ENCODE results near the gene KAT8. TPM values are rescaled to one million over a fixed set of nuclear protein-coding genes. Genes with fewer than 3 reads are reported as not detected.

Gene KAT8
- total and polyA plus RNA-seq, 9 of the 15 experiments (the other 6 are each of a cell fraction or from before 2014, with no cell fraction given), result 10.0 to 98.5 (median 76.4) TPM

GRCh38 chr16:31105677-31106213 is 11.7 kb upstream of the KAT8 start (continued):
- peak; percentile 50 for TF ChIP-seq REST (IDR thresholded peaks at IDR 0.05; ENCODE audit: borderline replicate concordance)
- TF ChIP-seq REST (CRISPR knock-in tag; IDR thresholded peaks at IDR 0.05; ENCODE audit: low read depth), result peak; percentile 47; the same call in 1 of the 2 replicates
- TF ChIP-seq NCOA4 (IDR thresholded peaks at IDR 0.05; ENCODE audit: partially characterized antibody), result no peak
- TF ChIP-seq NR3C1 (CRISPR knock-in tag; IDR thresholded peaks at IDR 0.05), result no peak
- TF ChIP-seq NEUROD1 (IDR thresholded peaks at IDR 0.05; ENCODE audit: borderline replicate concordance, low read depth, low read length, partially characterized antibody), result peak; percentile 79
- no peak for TF ChIP-seq STAT6 (CRISPR knock-in tag; IDR thresholded peaks at IDR 0.05)
- no peak for TF ChIP-seq ZNF3 (CRISPR knock-in tag; IDR thresholded peaks at IDR 0.05)
- no peak for TF ChIP-seq FOXJ3 (CRISPR knock-in tag; IDR thresholded peaks at IDR 0.05)
- TF ChIP-seq ZNF445 (CRISPR knock-in tag; IDR thresholded peaks at IDR 0.05; ENCODE audit: low read depth), result no peak
- TF ChIP-seq NR2C2 (CRISPR knock-in tag; IDR thresholded peaks at IDR 0.05), result 0 out of 2 replicates have a peak, but pooled peaks have one; percentile 26
- peak; percentile 70 for TF ChIP-seq NR2C2 (tag; IDR thresholded peaks at IDR 0.05)
- TF ChIP-seq RERE (CRISPR knock-in tag; IDR thresholded peaks at IDR 0.05; ENCODE audit: borderline replicate concordance), result no peak
